ENCODE measurements around the gene MVB12B. TPM values are rescaled to one million over a fixed set of nuclear protein-coding genes. Genes with fewer than 3 reads are reported as not detected.

MVB12B gene
- total and polyA plus RNA-seq, 2 of the 13 experiments (the other 11 are each of a cell fraction or from before 2014, with no cell fraction given): 12.1 to 30.1 TPM

GRCh38 chr9:126424511-126424910, 97.9 kb downstream of the MVB12B start:
- Histone ChIP-seq H4K20me1 (ENCODE audit: insufficient read depth, low read length) (no peaks in the 10 kb centered on the region), H3K9me3 (ENCODE audit: low read length) (no peaks in the 10 kb centered on the region), H3K27ac (ENCODE audit: extremely low read length, insufficient read depth, low read length) (no peak overlapping the region), H3K4me2 (ENCODE audit: low read depth, low read length) (no peak overlapping the region), H3K4me3 (replicated peaks in 1 of 3; ENCODE audit: insufficient read depth in 1 of 3, low read depth in 2 of 3, low read length in 3 of 3) (no peak overlapping the region), H3K9ac (ENCODE audit: insufficient read depth, low read depth, low read length) (no peak overlapping the region), H3K79me2 (ENCODE audit: insufficient read depth, low read length) (no peaks in the 10 kb centered on the region), H3K4me1 (ENCODE audit: insufficient read depth, low read length) (0 out of 2 replicates have a peak, but pooled peaks cover 4% of the 10 kb centered on the region), H3K27me3 (ENCODE audit: control insufficient read depth in 1 of 2, insufficient read depth in 2 of 2, low read length in 2 of 2) (no peaks in the 10 kb centered on the region; a peak in 1 of 5 replicates), H2AFZ (ENCODE audit: low read length) (no peak overlapping the region), H3K36me3 (replicated peaks in 1 of 2; ENCODE audit: control insufficient read depth in 1 of 2, insufficient read depth in 2 of 2, low read length in 2 of 2) (peaks cover 15 to 56% of the 10 kb centered on the region in 2 experiments; a peak in 4 of 5 replicates)
- no peak for FAIRE-seq
- intact Hi-C loops (cut with micrococcal nuclease; ENCODE audit: unreplicated experiment): no loop called here
- TF ChIP-seq ARID3A (IDR thresholded peaks at IDR 0.05; ENCODE audit: low read depth, low read length) (no peak), KMT2B (CRISPR knock-in tag; IDR thresholded peaks at IDR 0.05) (no peak), ELF1 (CRISPR knock-in tag; IDR thresholded peaks at IDR 0.05) (no peak), EED (CRISPR knock-in tag; IDR thresholded peaks at IDR 0.05) (no peak), ZNF484 (CRISPR knock-in tag; IDR thresholded peaks at IDR 0.05; ENCODE audit: borderline replicate concordance, low read depth) (no peak), IKZF1 (IDR thresholded peaks at IDR 0.05) (no peak), ZNF383 (CRISPR knock-in tag; IDR thresholded peaks at IDR 0.05; ENCODE audit: borderline replicate concordance) (no peak)
- POLR2A ChIA-PET: no interaction called here
- no peak for ATAC-seq
- in situ Hi-C loops (cut with HindIII; ENCODE audit: extremely low pct_ligation_motif_present, low pct_unique_long_range_greater_than_20kb): no loop called here
- CTCF ChIA-PET (ENCODE audit: low intra/inter-chr PET ratio, low total read pairs): no interaction called here
- 93% methylated on average over 8 of the region's 8 CpGs for WGBS (ENCODE audit: low lambda C conversion rate)
- BruUV-seq (replicated peaks): no TSS peak
- DNase-seq (ENCODE audit: low spot score): no peak

GRCh38 chr9:126428534-126429175, 102.0 kb downstream of the MVB12B start:
- no TSS peak for BruUV-seq (replicated peaks)
- Histone ChIP-seq H4K20me1 (ENCODE audit: insufficient read depth, low read length) (no peaks in the 10 kb centered on the region), H3K9ac (ENCODE audit: insufficient read depth, low read depth, low read length) (no peak overlapping the region), H3K9me3 (ENCODE audit: low read length) (no peaks in the 10 kb centered on the region), H3K4me3 (replicated peaks in 1 of 3; ENCODE audit: insufficient read depth in 1 of 3, low read depth in 2 of 3, low read length in 3 of 3) (no peak overlapping the region), H3K27me3 (ENCODE audit: control insufficient read depth in 1 of 2, insufficient read depth in 2 of 2, low read length in 2 of 2) (no peaks in the 10 kb centered on the region; a peak in 1 of 5 replicates), H3K79me2 (ENCODE audit: insufficient read depth, low read length) (no peaks in the 10 kb centered on the region), H3K4me2 (ENCODE audit: low read depth, low read length) (no peak overlapping the region), H2AFZ (ENCODE audit: low read length) (no peak overlapping the region), H3K36me3 (replicated peaks in 1 of 2; ENCODE audit: control insufficient read depth in 1 of 2, insufficient read depth in 2 of 2, low read length in 2 of 2) (peaks cover 5 to 52% of the 10 kb centered on the region in 2 experiments; a peak in 4 of 5 replicates), H3K27ac (ENCODE audit: extremely low read length, insufficient read depth, low read length) (no peak overlapping the region), H3K4me1 (ENCODE audit: insufficient read depth, low read length) (no peaks in the 10 kb centered on the region)
- POLR2A ChIA-PET: no interaction called here
- 97% methylated on average over 9 of the region's 9 CpGs for WGBS (ENCODE audit: low lambda C conversion rate)
- ATAC-seq: no peak
- in situ Hi-C loops (cut with HindIII; ENCODE audit: extremely low pct_ligation_motif_present, low pct_unique_long_range_greater_than_20kb) (no loop called here), intact Hi-C loops (cut with micrococcal nuclease; ENCODE audit: unreplicated experiment) (no loop called here)
- DNase-seq (ENCODE audit: low spot score): no peak
- CTCF ChIA-PET (ENCODE audit: low intra/inter-chr PET ratio, low total read pairs): no interaction called here
- no peak for FAIRE-seq
- TF ChIP-seq ZNF318 (CRISPR knock-in tag; IDR thresholded peaks at IDR 0.05) (no peak), ZNF180 (CRISPR knock-in tag; IDR thresholded peaks at IDR 0.05; ENCODE audit: borderline replicate concordance, low read depth) (no peak)
